Measurements from ENCODE around the gene ST6GALNAC3.

DNA sequence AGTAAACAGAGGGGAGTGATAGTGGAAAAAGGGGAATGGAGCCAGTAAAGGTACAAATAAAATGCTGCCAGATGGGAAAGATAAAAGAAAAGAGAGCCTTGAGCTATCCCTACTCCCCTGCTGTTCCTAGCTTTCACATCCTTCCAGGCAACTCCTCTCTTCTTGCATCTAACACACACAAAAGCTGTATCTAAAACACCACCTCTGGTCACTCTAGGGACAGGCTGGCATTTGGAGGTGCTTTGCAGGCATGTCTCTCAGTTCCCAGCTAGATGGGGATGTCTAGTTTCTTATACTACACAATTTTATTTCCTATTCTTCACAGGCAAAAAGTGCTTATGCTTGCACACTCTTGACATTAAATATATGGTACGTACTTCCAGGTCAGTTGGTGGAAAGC lies 607.6 kb downstream of the ST6GALNAC3 start:
- TF ChIP-seq MAX (IDR thresholded peaks at IDR 0.05) (no peak), POLR2AphosphoS5 (IDR thresholded peaks at IDR 0.05; ENCODE audit: low read depth, low read length) (no peak), POLR2A (IDR thresholded peaks at IDR 0.05; ENCODE audit: borderline replicate concordance, extremely low read depth, insufficient read depth, insufficient read length) (no peak), CTCF (IDR thresholded peaks at IDR 0.05 in 2 of 3, conservative IDR thresholded peaks at IDR 0.05 in 1 of 3; ENCODE audit: borderline replicate concordance in 1 of 3, insufficient read depth in 1 of 3, low read depth in 2 of 3, low read length in 2 of 3) (no peak), TCF7L2 (IDR thresholded peaks at IDR 0.05; ENCODE audit: borderline replicate concordance, extremely low read depth, insufficient read depth, insufficient read length) (no peak), EZH2 (IDR thresholded peaks at IDR 0.05) (no peak), SRF (IDR thresholded peaks at IDR 0.05; ENCODE audit: low read depth) (no peak), RAD21 (IDR thresholded peaks at IDR 0.05; ENCODE audit: low read depth) (0 out of 2 replicates have a peak, but pooled peaks have one; percentile 7)
- TF ChIP-seq, protein P1, sequence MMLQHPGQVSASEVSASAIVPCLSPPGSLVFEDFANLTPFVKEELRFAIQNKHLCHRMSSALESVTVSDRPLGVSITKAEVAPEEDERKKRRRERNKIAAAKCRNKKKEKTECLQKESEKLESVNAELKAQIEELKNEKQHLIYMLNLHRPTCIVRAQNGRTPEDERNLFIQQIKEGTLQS (IDR thresholded peaks at IDR 0.05) = no peak

Measured in HCT116 (cell line).